OCI-LY3 (cell line): ENCODE results near the gene CERT1.

Source experiments
- EZH2phosphoT487 ChIP-seq: fragments of 200-600 bp; shearing (Covaris generic); IDR thresholded peaks from 2 replicates; pipeline ENCODE4 v1.6.1; 2018; ENCODE audit warnings: antibody characterized with exemption, mixed run types, low read depth
- TF ChIP-seq, protein P1 (sequence below): fragments of 200-600, 300-600 bp; sonication (generic); IDR thresholded peaks from 2 replicates; pipeline ENCODE4 v1.5.1; 2014; ENCODE audit warnings: antibody characterized with exemption, low read length, low read depth

DNA sequence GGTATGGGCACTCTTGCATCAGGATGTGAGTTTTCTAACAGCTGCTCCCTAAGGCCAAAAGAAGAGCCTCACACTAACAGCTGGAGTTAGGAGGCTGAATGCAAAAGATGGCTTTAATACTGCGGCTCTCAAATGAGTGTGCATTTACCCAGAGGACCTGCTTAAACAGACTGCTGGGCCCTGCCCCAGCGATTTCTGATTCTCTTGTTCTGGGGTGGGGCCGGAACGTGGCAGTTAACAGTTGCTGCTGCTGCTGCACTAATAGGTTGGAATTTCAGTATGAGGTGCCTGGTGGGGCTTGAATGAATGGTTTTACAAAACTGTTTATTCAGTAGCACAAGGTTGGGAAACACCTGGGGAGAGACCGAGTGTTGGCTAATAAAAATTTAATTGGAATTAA, 148.3 kb downstream of the CERT1 start:
- TF ChIP-seq, protein P1, sequence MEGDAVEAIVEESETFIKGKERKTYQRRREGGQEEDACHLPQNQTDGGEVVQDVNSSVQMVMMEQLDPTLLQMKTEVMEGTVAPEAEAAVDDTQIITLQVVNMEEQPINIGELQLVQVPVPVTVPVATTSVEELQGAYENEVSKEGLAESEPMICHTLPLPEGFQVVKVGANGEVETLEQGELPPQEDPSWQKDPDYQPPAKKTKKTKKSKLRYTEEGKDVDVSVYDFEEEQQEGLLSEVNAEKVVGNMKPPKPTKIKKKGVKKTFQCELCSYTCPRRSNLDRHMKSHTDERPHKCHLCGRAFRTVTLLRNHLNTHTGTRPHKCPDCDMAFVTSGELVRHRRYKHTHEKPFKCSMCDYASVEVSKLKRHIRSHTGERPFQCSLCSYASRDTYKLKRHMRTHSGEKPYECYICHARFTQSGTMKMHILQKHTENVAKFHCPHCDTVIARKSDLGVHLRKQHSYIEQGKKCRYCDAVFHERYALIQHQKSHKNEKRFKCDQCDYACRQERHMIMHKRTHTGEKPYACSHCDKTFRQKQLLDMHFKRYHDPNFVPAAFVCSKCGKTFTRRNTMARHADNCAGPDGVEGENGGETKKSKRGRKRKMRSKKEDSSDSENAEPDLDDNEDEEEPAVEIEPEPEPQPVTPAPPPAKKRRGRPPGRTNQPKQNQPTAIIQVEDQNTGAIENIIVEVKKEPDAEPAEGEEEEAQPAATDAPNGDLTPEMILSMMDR, result no peak
- no peak for TF ChIP-seq EZH2phosphoT487
